Liver (tissue), 9 donors: Measurements from ENCODE around the gene MRPL3. TPM values are rescaled to one million over a fixed set of nuclear protein-coding genes. Genes with fewer than 3 reads are reported as not detected.

Experiments used
- DNase-seq: peaks from one replicate; pipeline ENCODE4 v3.0.0-alpha.2; 2017; ENCODE audit warnings: low spot score
- H3K27ac ChIP-seq, 2 donors: one replicate each; pipeline ENCODE4 v1.7.0; 2013; ENCODE audit warnings: inconsistent platforms in 2 of 2, low read length in 2 of 2, control low read depth in 1 of 2, low read depth in 1 of 2, mild to moderate bottlenecking in 1 of 2
- H3K27me3 ChIP-seq, 4 donors: one replicate each; pipeline versions ENCODE4 v1.6.1 to v1.7.0; 2013; ENCODE audit warnings: low read length in 3 of 4, inconsistent platforms in 1 of 4, mild to moderate bottlenecking in 1 of 4, moderate library complexity in 1 of 4; ENCODE audit not compliant: control insufficient read depth in 4 of 4, insufficient read depth in 4 of 4
- H3K36me3 ChIP-seq, 4 donors: one replicate each; pipeline versions ENCODE4 v1.6.1 to v1.7.0; 2013; ENCODE audit warnings: low read length in 3 of 4, mild to moderate bottlenecking in 3 of 4, low read depth in 1 of 4, moderate library complexity in 1 of 4; ENCODE audit not compliant: control insufficient read depth in 4 of 4, insufficient read depth in 3 of 4
- H3K4me1 ChIP-seq, 4 donors: one replicate each; pipeline versions ENCODE4 v1.6.1 to v1.7.0; 2013; ENCODE audit warnings: low read length in 3 of 4, mild to moderate bottlenecking in 3 of 4, moderate library complexity in 1 of 4; ENCODE audit not compliant: control insufficient read depth in 4 of 4, insufficient read depth in 4 of 4
- H3K4me3 ChIP-seq, 3 donors: one replicate each; pipeline versions ENCODE4 v1.6.1 to v1.7.0; 2013; ENCODE audit warnings: low read length in 3 of 3, control low read depth in 1 of 3, low read depth in 1 of 3, mild to moderate bottlenecking in 1 of 3
- H3K9ac ChIP-seq, 2 donors: one replicate each; pipeline ENCODE4 v1.7.0; 2013; ENCODE audit warnings: low read length in 2 of 2, mild to moderate bottlenecking in 2 of 2, moderate library complexity in 2 of 2, control low read depth in 1 of 2, low read depth in 1 of 2
- H3K9me3 ChIP-seq, 4 donors: one replicate each; pipeline versions ENCODE4 v1.6.1 to v1.7.0; 2013; ENCODE audit warnings: low read length in 3 of 4; ENCODE audit not compliant: control insufficient read depth in 4 of 4
- ATF3 ChIP-seq: IDR thresholded peaks from 2 replicates; pipeline ENCODE4 v1.6.1; 2016; ENCODE audit warnings: antibody characterized with exemption
- CTCF ChIP-seq: fragments of 150-350 bp; IDR thresholded peaks from 2 replicates; pipeline ENCODE4 v1.5.1; 2017; ENCODE audit warnings: improper control_type of control experiment, low read depth, low read length; ENCODE audit not compliant: missing input control
- EGR1 ChIP-seq, 2 donors: IDR thresholded peaks; 2 replicates each; pipeline ENCODE4 v1.6.1; 2016 to 2018; ENCODE audit warnings: antibody characterized with exemption in 2 of 2, low read depth in 2 of 2
- FOXA1 ChIP-seq: IDR thresholded peaks from 2 replicates; pipeline ENCODE4 v1.6.1; 2016; ENCODE audit warnings: antibody characterized with exemption
- FOXA2 ChIP-seq: IDR thresholded peaks from 2 replicates; pipeline ENCODE4 v1.6.1; 2016; ENCODE audit warnings: antibody characterized with exemption
- GABPA ChIP-seq, 2 donors: IDR thresholded peaks in 1 of 2; conservative IDR thresholded peaks in 1 of 2; 2 replicates each; pipeline ENCODE4 v1.6.1; 2016; ENCODE audit warnings: antibody characterized with exemption in 2 of 2, mild to moderate bottlenecking in 1 of 2, moderate library complexity in 1 of 2
- HNF4A ChIP-seq, 2 donors: conservative IDR thresholded peaks; 2 replicates each; pipeline ENCODE4 v1.6.1; 2016; ENCODE audit warnings: antibody characterized with exemption in 2 of 2, mild to moderate bottlenecking in 2 of 2
- HNF4G ChIP-seq: IDR thresholded peaks from 2 replicates; pipeline ENCODE4 v1.6.1; 2016; ENCODE audit warnings: antibody characterized with exemption
- JUND ChIP-seq, 2 donors: IDR thresholded peaks; 2 replicates each; pipeline ENCODE4 v1.6.1; 2016; ENCODE audit warnings: antibody characterized with exemption in 2 of 2
- MAX ChIP-seq: IDR thresholded peaks from 2 replicates; pipeline ENCODE4 v1.6.1; 2016; ENCODE audit warnings: antibody characterized with exemption
- NR2F2 ChIP-seq: IDR thresholded peaks from 2 replicates; pipeline ENCODE4 v1.6.1; 2016; ENCODE audit warnings: antibody characterized with exemption
- REST ChIP-seq: IDR thresholded peaks from 2 replicates; pipeline ENCODE4 v1.6.1; 2016; ENCODE audit warnings: antibody characterized with exemption, mild to moderate bottlenecking
- RXRA ChIP-seq, 2 donors: IDR thresholded peaks; 2 replicates each; pipeline ENCODE4 v1.6.1; 2017 to 2018; ENCODE audit warnings: antibody characterized with exemption in 2 of 2, mild to moderate bottlenecking in 1 of 2
- TAF1 ChIP-seq: conservative IDR thresholded peaks from 2 replicates; pipeline ENCODE4 v1.6.1; 2016; ENCODE audit warnings: antibody characterized with exemption, mild to moderate bottlenecking
- YY1 ChIP-seq: IDR thresholded peaks from 2 replicates; pipeline ENCODE4 v1.6.1; 2016; ENCODE audit warnings: antibody characterized with exemption, mild to moderate bottlenecking
- ZBTB33 ChIP-seq: IDR thresholded peaks from 2 replicates; pipeline ENCODE4 v1.6.1; 2016; ENCODE audit warnings: antibody characterized with exemption
- WGBS: extraction: QIAGEN DNeasy Blood & Tissue Kit; methylation state at CpG from one replicate; pipeline ENCODE4 v1.1.7; 2013; 5-methylcytosine and 5-hydroxymethylcytosine counted together
- polyA plus RNA-seq, 2 donors: library from polyadenylated mRNA; stranded (reverse) in 1 of 2; unstranded in 1 of 2; fragments of 200-250 nt in 1 of 2; fragments of >200 nt in 1 of 2; fragmentation: Nextera tagmentation in 1 of 2; extraction: Ambion mirVana in 1 of 2; gene quantifications; one replicate each; pipeline versions ENCODE4 v1.2.1 to v1.2.3, GENCODE V29; 2013 to 2015
- total RNA-seq, 2 donors: library from RNA; depleted of rRNA; stranded (reverse); fragments of >200 nt; gene quantifications; one replicate each; pipeline ENCODE4 v1.2.3, GENCODE V29; 2014
- donor health status: healthy.
- donor health status: healthy.
- donor health status: healthy.
- donor health status: healthy.
- donor health status: healthy.

MRPL3 gene
- total and polyA plus RNA-seq, 4 donors: 35.7 to 52.9 (median 47.6) TPM

- Histone ChIP-seq H3K36me3 (no peaks in the 10 kb centered on the region), H3K4me3 (no peak overlapping the region), H3K9me3 (no peaks in the 10 kb centered on the region), H3K4me1 (peaks cover 0 to 2% (median 0%) of the 10 kb centered on the region in 4 donors), H3K27me3 (no peaks in the 10 kb centered on the region), H3K27ac (no peak overlapping the region), H3K9ac (no peak overlapping the region)
- WGBS: 89% methylated on average over 1 of the region's 1 CpG
- no peak for DNase-seq
- TF ChIP-seq CTCF (no peak), FOXA1 (no peak), GABPA (IDR thresholded peaks at IDR 0.05 in 1 of 2, conservative IDR thresholded peaks at IDR 0.05 in 1 of 2) (no peak), FOXA2 (no peak)
Observed at GRCh38 chr3:131547585-131547984, 44.8 kb upstream of the MRPL3 start.

DNA sequence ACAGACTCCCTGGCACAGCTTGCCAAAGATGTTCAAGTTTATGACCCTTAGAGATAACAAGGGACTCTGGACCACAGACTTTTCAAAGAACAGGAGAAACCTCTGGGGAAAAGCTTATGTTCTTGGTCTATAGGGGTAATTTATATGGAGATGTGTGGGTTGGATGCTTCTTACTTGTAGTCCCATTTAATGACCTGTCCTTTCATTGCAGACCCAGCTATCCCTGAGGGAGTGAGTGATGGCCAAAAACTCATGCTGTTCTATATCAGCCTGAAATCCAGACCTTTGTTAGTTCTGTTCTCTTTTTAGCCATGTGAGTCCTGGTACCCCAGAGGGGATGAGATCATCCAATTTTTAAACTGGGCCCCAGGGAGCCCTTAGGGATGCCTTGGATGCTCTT is 43.7 kb upstream of the MRPL3 start:
- H3K27me3 ChIP-seq: no peaks in the 10 kb centered on the region
- no peaks in the 10 kb centered on the region for H3K36me3 ChIP-seq
- no peak overlapping the region for H3K9ac ChIP-seq
- H3K27ac ChIP-seq: no peak overlapping the region
- no peaks in the 10 kb centered on the region for H3K9me3 ChIP-seq
- peaks cover 0 to 2% (median 0%) of the 10 kb centered on the region in 4 donors for H3K4me1 ChIP-seq
- no peak for DNase-seq
- H3K4me3 ChIP-seq: no peak overlapping the region
- TF ChIP-seq ATF3 (no peak), CTCF (no peak), NR2F2 (no peak), TAF1 (no peak), MAX (no peak), YY1 (no peak), HNF4A (conservative IDR thresholded peaks at IDR 0.05) (no peak), REST (no peak), HNF4G (no peak), EGR1 (IDR thresholded peaks at IDR 0.05; ENCODE audit: low read depth in 2 of 2) (no peak), RXRA (IDR thresholded peaks at IDR 0.05) (no peak), JUND (IDR thresholded peaks at IDR 0.05) (no peak), FOXA2 (no peak), GABPA (IDR thresholded peaks at IDR 0.05 in 1 of 2, conservative IDR thresholded peaks at IDR 0.05 in 1 of 2) (no peak), FOXA1 (no peak), ZBTB33 (no peak)
